ES-I3 (cell line): ENCODE data around the gene TP53BP2.
"Not testable (repeated sequence)": the region's sequence is repeated elsewhere in the genome, so short reads cannot be mapped to it uniquely, and the experiment has no call there.

Source experiments
- H3K36me3 ChIP-seq: 2 replicates; pipeline ENCODE4 v1.6.1; 2013; ENCODE audit warnings: mild to moderate bottlenecking, low read length, control low read depth, moderate library complexity; ENCODE audit not compliant: insufficient read depth
- H3K4me1 ChIP-seq: 2 replicates; pipeline ENCODE4 v1.6.1; 2013; ENCODE audit warnings: mild to moderate bottlenecking, control low read depth, low read length; ENCODE audit not compliant: insufficient read depth
- H3K9ac ChIP-seq: 2 replicates; pipeline ENCODE4 v1.6.1; 2013; ENCODE audit warnings: low read depth, mild to moderate bottlenecking, low read length, moderate library complexity
- H3K9me3 ChIP-seq: 2 replicates; pipeline ENCODE4 v1.6.1; 2013; ENCODE audit warnings: mild to moderate bottlenecking, low read length, moderate library complexity; ENCODE audit not compliant: control insufficient read depth, insufficient read depth

Gene TP53BP2

DNA sequence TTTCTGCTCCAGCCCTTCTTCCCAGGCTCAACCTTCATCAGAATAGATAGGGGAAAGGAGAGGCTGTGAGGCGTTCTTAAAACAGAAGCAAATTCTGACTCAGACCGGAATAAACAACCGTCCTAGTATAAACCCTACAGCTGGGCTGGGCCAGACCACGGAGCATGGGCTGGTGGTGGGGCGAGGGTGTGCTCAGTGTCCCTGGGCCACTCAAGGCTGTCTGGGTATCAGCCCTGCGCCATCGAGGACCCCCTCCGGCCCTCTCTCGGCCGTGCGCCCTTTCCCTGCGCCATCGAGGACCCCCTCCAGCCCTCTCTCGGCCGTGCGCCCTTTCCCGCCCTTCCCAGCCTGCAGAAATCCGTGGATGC is 97.4 kb downstream of the TP53BP2 start:
- Histone ChIP-seq H3K9ac (peak overlapping the region; percentile 72), H3K36me3 (peaks cover 9% of the 10 kb centered on the region), H3K9me3 (no peaks in the 10 kb centered on the region), H3K4me1 (peaks cover 9% of the 10 kb centered on the region; the same call in 1 of the 2 replicates)

GRCh38 chr1:223747838-223748335 is 97.9 kb downstream of the TP53BP2 start:
- Histone ChIP-seq H3K9me3 (no peaks in the 10 kb centered on the region), H3K4me1 (peaks cover 7% of the 10 kb centered on the region), H3K36me3 (peaks cover 7% of the 10 kb centered on the region; the same call in 1 of the 2 replicates), H3K9ac (no peak overlapping the region)

DNA sequence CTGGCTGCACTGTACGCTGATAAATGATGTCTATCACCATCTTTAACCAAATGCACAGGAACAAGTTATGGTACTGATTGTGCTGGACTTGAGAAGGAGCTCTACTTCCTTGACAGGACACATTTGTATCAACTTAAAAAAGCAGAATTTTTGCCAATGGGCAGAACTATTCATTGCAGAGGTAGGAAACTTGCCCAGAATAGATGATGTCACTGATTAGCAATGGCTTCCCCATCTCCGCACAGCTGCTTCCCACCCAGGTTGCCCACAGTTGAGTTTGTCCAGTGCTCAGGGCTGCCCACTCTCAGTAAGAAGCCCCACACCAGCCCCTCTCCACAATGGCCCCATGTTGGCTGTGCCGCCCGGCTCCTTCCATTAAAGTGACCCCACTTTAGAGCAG is 100.0 kb downstream of the TP53BP2 start:
- Histone ChIP-seq H3K4me1 (peaks cover 16% of the 10 kb centered on the region), H3K9me3 (no peaks in the 10 kb centered on the region), H3K9ac (no peak overlapping the region), H3K36me3 (peaks cover 7% of the 10 kb centered on the region; the same call in 1 of the 2 replicates)

DNA sequence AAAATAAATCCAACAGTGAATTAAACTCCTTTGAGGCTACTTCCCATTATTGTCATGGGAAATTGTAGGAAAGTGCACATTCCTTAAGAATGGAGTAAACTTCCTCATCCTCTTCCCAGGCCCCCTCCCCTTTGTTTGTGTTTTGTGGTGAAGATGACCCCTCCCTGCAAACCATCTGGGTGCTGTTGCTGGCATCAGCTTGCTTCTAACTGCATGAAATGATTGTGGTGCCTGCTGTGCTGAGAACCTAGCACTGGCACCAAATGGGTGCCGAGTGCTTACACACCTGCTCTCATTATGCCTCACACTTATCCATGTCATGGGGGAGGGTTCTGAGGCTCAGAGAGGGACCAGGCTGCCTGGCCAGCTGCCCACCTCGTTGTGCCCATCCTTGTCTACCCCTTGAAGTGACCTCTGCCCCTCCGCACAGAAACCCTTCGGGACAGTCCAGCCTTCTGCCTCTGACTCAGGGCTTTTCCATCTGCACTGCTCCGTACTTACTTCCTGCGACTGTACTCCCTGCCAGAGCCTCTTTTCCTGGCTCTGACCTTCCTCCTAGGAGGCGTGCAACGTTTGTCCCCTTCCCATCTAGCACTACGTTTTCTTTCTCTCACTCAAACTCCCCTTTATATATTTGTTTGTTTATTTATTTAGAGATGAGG is 102.8 kb downstream of the TP53BP2 start:
- no peak overlapping the region for H3K9ac ChIP-seq
- no peaks in the 10 kb centered on the region for H3K9me3 ChIP-seq
- no peaks in the 10 kb centered on the region for H3K36me3 ChIP-seq
- peaks cover 28% of the 10 kb centered on the region for H3K4me1 ChIP-seq

- H3K4me1 ChIP-seq, result peaks cover 33% of the 10 kb centered on the region
- H3K36me3 ChIP-seq, result no peaks in the 10 kb centered on the region
Measured at GRCh38 chr1:223741861-223742260, 103.9 kb downstream of the TP53BP2 start.

GRCh38 chr1:223740038-223740736 is 105.6 kb downstream of the TP53BP2 start:
- H3K9ac ChIP-seq, H3K36me3 ChIP-seq: not testable (repeated sequence)
- H3K4me1 ChIP-seq, result peaks cover 33% of the 10 kb centered on the region

More at GRCh38 chr1:223741861-223742260, 103.9 kb downstream of the TP53BP2 start:
- H3K9me3 ChIP-seq, result no peaks in the 10 kb centered on the region
- H3K9ac ChIP-seq, result no peak overlapping the region

DNA sequence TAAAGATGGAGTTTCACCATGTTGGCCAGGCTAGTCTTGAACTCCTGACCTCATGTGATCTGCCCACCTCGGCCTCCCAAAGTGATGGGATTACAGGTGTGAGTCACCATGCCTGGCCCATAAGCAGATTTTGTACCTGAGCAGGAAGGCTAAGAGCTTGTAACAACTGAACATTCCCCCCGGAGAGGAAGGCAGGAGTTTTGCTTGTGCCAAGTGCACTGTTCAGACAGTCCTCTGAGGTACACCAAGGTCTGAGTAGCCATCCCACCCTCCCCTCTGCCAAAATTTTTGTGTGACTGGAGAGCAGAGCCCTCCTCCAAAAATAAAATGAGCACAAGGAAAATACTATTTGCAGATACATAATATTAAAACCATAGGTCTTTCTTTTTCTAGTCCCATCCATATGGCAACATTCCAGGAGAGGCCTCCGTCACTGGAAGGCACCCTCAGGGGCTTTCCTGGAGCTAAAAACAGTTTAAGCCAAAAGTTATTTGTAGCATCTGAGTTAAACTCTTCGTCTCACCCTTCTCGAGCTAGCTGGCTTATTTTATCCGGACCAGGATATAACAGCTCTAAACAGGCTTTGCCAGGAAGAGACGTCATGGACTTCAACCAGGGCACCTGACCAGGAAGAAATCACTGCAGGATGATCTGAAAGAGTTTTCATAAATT is 106.2 kb downstream of the TP53BP2 start:
- Histone ChIP-seq H3K4me1 (peaks cover 38% of the 10 kb centered on the region), H3K9me3 (no peaks in the 10 kb centered on the region), H3K9ac (no peak overlapping the region), H3K36me3 (no peaks in the 10 kb centered on the region)

More at GRCh38 chr1:223740038-223740736, 105.6 kb downstream of the TP53BP2 start:
- H3K9me3 ChIP-seq, result not testable (repeated sequence)

DNA sequence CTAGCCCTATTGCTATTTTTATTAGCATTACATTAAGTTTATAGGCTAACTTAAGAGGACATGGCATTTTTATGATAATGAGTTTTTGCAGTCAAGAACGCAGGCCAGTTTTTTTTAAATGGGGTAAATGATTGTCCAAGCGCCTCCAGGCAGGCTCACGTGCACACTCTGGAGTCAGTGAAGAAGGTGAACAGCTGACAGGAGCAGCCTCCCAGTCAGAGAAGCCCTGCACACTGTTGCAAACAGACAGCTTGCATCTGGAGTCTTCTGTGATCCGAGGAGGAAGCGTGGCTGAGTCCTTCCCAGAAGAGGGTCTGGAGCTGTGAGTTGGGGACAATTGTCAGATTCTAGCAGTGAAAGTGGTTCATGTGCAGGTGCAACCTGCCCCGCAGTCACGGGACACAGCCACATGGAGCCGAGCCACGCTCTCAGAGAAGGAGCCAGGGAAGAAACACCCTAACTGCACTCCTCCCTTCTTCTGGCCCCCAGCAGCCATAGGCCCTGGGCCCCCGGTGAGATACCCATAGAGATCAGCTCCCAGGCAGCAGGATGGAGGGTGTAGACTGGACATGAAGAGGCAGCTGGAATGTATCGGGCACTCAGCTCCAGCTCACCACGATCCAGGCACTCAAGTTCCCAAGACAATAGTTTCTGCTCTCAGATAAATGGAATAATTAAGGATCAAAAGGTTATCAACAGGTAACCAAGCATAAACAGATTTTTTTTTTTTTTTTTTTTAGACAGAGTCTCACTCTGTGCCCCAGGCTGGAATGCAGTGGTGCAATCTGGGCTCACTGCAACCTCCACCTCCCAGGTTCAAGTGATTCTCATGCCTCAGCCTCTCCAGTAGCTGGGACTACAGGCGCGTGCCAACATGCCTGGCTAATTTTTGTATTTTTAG is 107.0 kb downstream of the TP53BP2 start:
- Histone ChIP-seq H3K9ac (no peak overlapping the region), H3K36me3 (no peaks in the 10 kb centered on the region), H3K4me1 (peaks cover 45% of the 10 kb centered on the region), H3K9me3 (no peaks in the 10 kb centered on the region)

- Histone ChIP-seq H3K4me1 (peaks cover 52% of the 10 kb centered on the region), H3K36me3 (no peaks in the 10 kb centered on the region), H3K9ac (no peak overlapping the region), H3K9me3 (no peaks in the 10 kb centered on the region)
Measured at GRCh38 chr1:223737342-223737741, 108.4 kb downstream of the TP53BP2 start.

GRCh38 chr1:223736638-223737037 is 109.1 kb downstream of the TP53BP2 start:
- H3K4me1 ChIP-seq, result peaks cover 47% of the 10 kb centered on the region
- not testable (repeated sequence) for H3K9me3 ChIP-seq, H3K36me3 ChIP-seq, H3K9ac ChIP-seq

- peaks cover 40% of the 10 kb centered on the region for H3K4me1 ChIP-seq
- H3K9me3 ChIP-seq, result no peaks in the 10 kb centered on the region
- H3K36me3 ChIP-seq, result no peaks in the 10 kb centered on the region
- no peak overlapping the region for H3K9ac ChIP-seq
Measured at GRCh38 chr1:223733898-223734852, 111.6 kb downstream of the TP53BP2 start.

DNA sequence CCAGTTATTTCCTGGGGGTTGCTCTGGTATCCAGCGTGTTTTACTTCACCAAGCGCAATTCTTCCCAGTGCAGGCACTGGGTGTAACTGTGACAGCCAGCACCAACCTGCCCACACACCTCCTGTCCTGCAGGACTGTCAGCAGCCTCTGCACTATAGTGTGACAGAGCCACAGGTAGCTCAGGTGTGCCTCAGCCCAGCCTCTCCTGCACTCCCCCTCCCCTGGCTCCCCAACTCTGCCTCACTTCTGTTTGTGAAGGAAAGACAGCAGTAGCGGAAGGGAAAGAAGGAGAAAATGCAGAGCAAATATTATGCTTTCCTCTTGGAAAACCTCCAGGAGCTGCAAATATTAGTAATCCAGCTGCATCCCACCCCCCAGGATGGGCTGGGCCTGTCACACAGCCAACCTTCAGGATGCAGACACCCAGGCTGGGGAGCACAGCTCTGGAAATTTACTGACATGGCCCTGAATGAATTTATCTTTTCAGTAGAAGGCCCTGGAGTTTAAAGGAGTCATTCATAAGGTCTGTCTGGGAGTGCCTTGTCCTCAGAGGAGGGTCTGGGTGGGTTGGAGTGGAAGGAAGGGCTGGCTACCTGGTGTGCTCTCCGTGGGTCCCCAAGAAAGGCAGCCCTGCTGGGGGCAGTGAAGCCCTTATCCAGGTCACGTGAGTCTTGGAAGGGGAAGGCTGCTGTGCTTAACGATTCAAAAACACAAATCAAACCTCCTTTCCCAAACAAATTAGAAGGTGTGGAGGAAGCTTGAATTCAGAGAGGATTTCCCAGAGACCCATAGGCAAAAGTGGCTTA is 112.6 kb downstream of the TP53BP2 start:
- Histone ChIP-seq H3K36me3 (no peaks in the 10 kb centered on the region), H3K9ac (no peak overlapping the region), H3K9me3 (no peaks in the 10 kb centered on the region), H3K4me1 (peaks cover 35% of the 10 kb centered on the region)
